SK-MEL-5 (cell line): ENCODE data around the gene NDRG3. TPM values are rescaled to one million over a fixed set of nuclear protein-coding genes. Genes with fewer than 3 reads are reported as not detected.
"Not testable (repeated sequence)": the region's sequence is repeated elsewhere in the genome, so short reads cannot be mapped to it uniquely, and the experiment has no call there.

Source experiments
- DNase-seq: peaks from one replicate; pipeline ENCODE4 v3.0.0-alpha.2; 2016; ENCODE audit warnings: low read depth, low spot score
- in situ Hi-C: cut with HindIII; loops from 2 replicates; pipeline ENCODE4 v1.10.0; 2016; ENCODE audit warnings: low sequenced_read_pairs, high pct_unique_total_duplicates, low pct_unique_long_range_greater_than_20kb
- total RNA-seq: library from RNA; depleted of rRNA; stranded (reverse); fragments of >200 nt; shearing (Covaris generic); gene quantifications from 2 replicates; pipeline ENCODE4 v1.2.3, GENCODE V29; 2014

The NDRG3 gene
- total RNA-seq, 1 experiment from 2014 or later = 19.7 TPM

DNA sequence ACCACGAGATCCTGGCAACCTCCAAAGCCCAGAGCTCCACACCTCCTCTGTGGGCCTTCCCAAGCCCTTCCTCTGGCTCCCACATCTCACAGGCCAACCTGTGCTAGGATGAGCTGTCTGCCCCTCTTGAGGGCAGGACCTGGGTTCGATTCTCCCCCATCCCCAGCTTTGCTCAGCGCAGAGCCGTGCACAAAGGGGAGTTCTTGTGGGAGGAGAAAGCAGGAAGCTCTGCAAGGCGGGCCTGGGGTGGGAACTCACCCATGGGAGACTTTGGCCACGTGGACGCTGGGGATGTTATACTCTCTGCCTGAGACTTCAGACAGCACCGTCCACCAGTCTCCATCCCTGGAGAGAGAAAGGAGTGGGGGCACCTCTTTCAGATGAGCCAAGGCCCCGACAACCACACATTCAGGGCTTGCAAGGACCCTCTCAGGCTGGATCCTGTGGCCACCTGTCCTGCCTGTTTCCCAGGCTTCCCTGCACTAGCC is 112.6 kb downstream of the NDRG3 start:
- in situ Hi-C loops = no loop called here
- no peak for DNase-seq

DNA sequence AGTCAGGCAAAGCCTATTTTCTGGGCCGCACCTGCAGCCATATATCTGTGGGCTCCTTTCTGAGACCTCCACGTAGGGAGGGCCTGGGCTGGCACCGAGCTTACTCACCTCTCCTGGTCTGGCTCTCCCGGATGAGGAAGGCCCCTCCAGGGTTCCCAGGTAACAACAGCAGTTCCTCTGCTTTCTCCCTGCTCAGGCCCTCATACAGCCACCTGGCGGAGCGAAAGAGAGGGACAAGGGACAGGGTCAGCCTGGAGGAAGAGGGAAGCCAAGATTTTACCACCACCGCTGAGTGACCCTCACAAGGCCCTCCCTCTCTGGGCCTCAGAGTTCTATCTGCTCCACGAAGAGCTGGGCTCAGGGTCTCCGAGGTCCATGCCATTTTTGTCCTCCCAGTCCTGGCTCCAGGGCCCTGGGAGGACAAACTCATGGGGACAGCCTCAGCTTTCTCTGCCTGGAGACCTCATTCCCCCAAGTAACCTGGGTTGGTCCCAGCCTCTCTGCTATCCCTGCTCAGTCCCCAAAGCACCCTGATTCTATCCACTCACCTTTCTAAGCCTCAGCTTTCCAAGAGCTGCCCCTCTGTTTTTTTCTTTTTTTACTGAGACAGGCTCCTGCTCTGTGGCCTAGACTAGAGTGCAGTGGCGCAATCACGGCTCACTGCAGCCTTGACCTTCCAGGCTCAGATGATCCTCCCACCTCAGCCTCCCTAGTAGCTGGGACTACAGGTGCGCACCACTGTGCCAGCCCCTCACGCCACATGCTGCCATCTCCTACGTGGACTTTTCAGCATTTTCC is 113.2 kb downstream of the NDRG3 start:
- in situ Hi-C loops = no loop called here
- DNase-seq = no peak

DNA sequence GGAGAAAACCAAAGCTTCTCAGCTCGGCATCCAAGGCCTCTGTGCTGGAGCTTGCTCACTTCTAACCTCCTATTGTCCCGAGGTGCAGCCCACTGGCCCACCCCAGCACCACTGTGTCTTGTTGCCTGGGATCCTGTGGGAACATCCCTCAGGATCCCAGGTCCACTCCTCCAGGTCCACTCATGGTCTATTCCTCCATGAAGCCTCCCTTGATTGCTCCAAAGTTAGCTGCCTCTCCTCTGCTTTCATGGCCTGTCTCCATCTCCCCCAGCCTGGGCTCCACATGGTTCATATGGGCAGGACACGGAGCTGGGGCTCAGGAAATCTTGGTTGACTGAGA is 113.8 kb downstream of the NDRG3 start:
- DNase-seq = no peak
- in situ Hi-C loops = no loop called here

DNA sequence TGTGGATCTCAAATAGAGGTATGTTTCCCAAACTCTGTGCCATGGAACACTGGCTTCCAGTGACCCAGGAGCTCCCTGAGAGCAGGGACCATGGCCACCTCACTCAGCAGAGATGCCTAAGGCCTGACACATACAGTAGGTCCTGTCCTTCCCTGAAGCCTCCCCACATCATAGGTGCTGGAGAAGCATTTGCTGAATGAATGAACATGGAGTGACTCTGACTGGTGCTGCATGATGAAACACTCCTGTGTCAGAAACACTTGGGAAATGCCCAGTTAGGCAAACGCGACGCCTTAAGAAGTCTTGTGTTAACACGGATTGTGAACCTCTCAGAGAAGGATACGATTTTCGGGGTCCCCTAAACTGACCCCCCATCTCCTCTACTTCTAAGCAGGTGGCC is 114.2 kb downstream of the NDRG3 start:
- in situ Hi-C loops = no loop called here

DNA sequence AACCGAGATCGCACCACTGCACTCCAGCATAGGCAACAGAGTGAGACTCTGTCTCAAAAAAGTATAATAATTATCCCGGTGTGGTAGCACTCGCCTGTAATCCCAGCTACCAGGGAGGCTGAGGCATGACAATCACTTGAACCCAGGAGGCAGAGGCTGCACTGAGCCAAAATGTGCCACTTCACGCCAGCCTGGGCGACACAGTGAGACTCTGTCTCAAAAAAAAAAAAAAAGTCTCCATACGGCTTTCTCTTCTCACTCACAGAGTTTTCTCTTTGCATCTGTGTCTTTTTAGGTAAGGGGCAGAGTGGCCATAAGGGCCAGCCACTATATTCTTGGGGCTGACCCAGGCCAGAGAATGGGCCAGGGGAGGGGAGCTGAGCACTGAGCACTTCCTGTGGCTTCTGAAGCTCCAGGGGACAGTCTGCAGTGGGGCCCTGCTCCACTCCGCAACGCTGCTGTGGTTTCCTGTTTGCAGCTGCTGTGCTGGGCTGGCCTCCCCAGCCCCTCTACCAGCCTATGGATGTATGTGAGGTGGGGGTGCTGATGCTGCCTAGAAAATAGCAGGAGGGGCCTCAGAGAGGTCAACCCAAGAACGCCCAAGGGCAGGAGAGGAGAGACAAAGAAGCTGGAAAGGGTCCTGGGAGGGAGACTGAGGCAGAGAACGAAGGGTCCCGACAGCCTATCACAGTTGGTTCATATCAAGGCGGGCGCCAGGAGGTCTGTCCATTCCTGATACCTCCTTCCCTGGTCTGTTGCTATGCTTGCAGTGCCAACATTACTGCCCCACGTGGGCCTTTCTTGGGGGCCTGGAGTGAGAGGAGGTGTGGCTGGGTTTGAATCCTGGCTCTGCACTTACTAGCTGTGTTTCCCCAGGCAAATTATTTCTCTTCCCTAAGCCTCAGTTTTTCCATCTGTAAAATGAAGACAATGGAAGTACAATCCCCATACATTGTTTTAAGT is 115.9 kb downstream of the NDRG3 start:
- no peak for DNase-seq
- in situ Hi-C loops = no loop called here

More for the DNA sequence above, 114.2 kb downstream of the NDRG3 start:
- DNase-seq = no peak

DNA sequence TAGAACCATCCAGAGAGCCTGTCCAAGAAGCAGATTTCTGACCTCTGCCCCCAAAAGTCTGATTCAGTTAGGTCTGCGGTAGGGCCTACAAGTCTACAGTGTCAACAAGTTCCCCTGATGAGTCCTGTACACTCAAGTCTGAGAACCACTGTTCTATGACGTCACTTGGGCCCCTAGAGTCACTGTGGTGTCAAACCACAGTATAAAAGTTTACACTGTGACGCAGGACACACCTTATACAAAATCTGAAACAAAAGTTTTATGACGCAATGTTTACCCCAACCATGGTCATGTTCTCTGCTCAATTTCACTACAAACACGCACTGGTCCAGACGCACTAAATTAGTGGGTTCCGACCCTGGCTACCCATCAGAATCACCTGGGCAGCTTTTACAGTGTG is 117.8 kb downstream of the NDRG3 start:
- no peak for DNase-seq
- in situ Hi-C loops = no loop called here

DNA sequence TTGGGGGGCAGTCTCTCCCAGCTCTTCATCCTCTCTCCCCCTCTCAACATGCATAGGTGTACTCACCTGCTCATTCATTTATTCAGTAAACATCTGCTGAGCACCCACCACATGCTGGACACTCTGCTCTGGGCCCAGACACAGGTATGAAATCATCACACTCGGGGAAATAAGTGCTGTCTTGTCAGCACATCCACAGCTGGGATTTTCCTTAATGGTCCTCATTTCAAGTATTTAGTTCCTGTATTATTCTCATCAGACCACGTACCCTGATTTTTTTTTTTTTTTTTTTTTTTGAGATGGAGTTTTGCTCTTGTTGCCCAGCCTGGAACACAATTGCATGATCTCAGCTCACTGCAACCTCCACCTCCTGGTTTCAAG is 121.0 kb downstream of the NDRG3 start:
- DNase-seq = no peak
- in situ Hi-C loops = no loop called here

DNA sequence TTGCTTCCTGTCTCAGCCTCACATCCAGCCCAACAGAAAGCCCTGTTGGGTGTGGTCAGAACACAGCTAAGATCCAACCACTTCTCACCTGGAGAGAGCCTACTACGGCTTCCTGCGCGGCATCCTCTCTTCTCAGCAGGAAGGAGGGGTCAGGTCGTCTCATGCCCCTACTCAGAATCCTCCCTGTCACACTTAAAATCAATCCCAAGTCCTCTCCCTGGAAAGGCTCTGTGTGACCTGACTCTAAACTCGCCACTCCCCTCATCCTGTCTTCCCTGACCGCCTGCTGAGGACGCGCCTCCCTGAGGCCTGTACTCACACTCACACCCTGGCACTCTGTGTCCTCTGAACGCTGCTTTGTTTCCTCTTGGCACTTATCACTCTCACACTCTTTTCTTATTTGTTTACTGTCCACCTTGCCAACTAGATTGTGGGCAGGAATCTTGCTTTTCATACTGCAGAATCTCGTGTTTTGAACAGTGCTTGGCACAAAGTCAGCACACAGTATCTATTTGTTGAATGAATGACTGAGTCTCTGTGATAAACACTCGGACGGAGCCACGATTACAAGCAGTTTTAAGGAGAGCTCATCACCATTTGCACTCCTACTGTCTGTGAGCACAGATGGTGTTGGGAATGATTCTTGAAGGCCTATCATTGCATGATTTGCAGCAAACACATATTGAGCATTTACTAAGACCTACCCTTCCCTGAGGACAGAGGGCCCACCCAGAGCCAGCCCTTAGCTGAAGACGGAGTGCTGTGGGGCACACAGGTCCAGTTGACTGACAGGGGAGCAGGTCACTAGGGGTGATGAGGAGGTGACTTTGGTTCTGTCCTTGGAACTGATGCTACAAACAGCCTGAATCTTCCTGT is 121.6 kb downstream of the NDRG3 start:
- in situ Hi-C loops = no loop called here
- peak; percentile 33 for DNase-seq

DNA sequence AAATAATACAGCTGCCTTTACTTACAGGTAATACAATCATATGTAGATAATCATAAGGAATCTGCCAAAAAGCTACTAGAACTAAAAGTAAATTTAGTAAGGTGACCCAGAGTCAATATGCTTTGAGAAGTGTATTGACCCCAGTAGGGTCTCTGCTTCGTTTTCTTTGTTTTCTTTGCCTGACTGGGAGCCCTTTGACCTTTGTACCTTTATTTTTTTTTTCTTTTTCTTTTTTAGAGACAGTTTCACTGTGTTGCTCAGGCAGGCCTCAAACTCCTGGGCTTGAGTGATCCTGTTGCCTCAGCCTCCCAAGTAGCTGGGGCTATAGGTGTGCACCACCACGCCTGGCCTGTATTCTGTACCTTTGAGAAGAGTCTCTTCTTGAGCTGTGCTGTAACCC is 122.4 kb downstream of the NDRG3 start:
- no peak for DNase-seq
- in situ Hi-C loops = no loop called here

DNA sequence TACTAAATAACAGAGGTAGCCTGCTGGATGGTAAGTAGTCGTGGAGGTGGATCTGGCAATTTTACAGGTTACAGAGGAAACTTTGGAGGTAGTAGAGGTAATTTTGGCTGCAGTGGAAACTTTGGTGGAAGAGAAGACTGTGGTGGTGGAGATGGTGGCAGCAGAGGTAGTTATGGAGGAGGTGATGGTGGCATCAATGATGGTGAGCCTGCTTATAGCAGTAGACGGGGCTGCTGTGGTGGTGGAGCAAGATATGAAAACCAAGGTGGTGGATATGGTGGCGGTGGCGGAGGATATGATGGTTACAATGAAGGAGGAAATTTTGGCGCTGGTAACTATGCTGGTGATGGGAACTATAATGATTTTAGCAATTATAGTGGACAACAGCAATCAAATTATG is 125.0 kb downstream of the NDRG3 start:
- in situ Hi-C loops = no loop called here
- DNase-seq = no peak

DNA sequence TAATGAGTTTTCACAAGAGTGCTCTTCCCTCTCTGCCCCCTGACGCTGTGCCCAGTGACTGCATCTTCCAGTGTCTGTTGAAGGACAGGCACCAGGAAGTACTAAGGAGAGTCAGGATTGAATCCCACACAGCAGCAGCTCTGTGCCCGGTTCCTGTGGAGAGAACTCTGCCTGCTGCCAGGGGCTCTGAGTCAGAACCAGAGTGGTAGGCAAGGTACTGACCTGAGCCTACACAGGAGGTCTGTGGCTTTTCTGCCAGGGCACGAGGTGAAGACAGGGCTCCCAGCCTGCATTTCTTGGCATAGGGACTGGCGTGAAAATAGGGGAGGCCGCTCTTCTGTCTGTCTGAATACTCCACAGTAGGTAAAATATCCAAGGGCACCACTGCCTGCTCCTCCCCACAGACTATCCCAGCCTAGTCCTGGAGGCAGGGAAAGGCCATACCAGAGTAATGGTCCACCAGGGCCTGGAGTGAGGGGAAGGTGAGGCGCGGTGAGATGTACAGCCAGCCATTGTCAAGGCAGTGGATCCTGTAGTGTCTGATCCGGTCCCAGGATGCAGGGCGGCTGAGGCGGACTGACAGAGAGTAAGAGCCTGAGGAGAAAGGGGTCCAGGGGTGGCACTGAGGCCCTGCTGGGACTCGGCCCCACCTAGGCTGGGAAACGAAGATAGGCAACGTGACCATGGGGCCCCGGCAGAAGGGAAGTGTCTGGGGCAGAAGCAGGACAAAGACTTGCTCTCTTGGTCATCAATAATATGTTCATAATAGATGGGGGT is 130.9 kb downstream of the NDRG3 start:
- in situ Hi-C loops = no loop called here
- no peak for DNase-seq

DNA sequence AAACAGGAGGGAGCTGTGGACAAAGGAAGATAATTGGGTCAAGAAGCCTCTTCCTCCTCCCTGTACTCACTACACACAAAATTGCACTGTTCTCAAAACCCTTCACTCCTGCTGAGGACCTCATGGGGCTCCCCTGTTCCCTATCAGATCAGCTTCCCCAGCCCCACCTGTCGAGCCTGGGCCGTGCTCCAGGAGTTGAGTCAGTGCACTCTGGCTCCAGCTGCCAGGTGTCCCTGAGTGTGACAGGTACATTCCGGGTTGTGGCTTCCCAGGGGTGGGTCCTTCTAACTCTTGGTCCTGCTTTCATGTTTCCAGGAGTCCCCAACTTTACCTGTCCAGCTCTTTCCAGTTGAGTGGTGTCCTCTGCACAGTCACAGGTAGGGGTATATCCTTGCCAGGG is 131.9 kb downstream of the NDRG3 start:
- no peak for DNase-seq
- in situ Hi-C loops = no loop called here

DNA sequence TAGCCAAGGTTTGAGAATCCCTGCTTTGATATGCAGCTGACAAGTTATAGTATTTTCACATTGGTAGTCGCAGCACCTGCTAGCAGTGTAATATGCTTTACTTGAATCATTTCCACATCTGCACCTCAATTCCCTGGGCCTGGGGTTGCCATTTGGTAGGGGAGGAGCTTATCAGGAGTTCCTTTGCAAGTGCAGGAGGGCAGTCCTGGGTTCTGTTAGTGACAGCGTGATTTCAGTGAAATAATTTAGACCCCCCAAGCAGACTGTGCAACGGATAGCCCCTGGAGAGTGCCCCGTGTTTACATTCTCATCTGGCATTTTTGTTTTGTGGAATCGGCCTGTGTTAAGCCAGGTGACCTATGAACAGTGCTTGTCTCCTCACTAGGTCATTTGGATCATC is 134.3 kb downstream of the NDRG3 start:
- in situ Hi-C loops = no loop called here
- DNase-seq = no peak

DNA sequence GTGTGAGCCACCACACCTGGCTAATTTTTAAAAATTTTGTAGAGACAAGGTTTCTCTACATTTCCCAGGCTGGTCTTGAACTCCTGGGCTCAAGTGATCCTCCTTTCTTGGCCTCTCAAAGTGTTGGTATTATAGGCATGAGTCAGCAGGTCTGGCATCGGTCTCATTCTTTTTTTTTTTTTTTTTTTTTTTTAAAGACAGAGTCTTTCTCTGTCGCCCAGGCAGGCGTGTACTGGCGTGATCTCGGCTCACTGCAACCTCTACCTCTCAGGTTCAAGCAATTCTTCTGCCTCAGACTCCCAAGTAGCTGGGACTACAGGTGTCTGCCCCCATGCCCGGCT is 137.5 kb downstream of the NDRG3 start:
- in situ Hi-C loops = not testable (repeated sequence)

DNA sequence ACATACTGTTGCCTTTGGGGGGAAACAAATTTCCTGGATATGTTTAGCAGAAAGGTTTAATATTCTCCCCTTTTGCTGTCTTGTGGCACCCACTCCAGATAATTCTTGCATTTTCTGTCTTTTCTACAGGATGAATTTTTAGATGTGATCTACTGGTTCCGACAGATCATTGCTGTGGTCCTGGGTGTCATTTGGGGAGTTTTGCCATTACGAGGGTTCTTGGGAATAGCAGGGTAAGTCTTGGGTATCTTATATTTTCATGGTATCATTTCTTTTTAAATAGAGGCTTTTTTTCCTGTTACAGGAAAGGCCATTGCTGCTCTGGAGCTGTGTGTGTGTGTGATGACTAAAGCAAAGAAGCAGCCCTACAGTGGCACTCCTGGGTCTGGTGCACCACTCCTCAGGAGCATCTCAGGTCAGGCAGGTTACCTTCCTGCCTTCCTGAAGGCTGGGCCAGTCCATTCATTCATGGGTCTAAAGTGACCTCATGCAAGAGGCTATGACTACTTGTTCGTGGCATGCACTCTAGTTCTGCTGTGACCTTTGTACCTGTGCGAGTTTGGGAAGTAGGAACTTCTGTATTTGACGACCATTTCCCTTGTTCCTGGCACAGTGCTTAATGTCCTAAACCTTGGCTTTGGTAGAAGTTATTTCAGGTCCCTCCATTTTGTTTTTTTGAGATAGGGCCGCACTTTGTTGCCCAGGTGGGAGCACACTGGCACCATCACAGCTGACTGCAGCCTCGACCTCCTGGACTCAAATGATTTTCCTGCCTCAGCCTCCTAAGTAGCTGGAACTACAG is 138.1 kb downstream of the NDRG3 start:
- no peak for DNase-seq
- in situ Hi-C loops = no loop called here

More for the DNA sequence above, 137.5 kb downstream of the NDRG3 start:
- DNase-seq = not testable (repeated sequence)
